ENCODE measurements around the gene PRTN3.

Gene PRTN3

GRCh38 chr19:840519-841206 lies at the start of gene PRTN3:
PRTN3 (plus strand) TSS chr19:840999; CDS start chr19:841009, 10 bp downstream.
- DNase-seq = no peak

GRCh38 chr19:791007-791566 lies 49.7 kb upstream of the PRTN3 start:
- no peak for DNase-seq

DNA sequence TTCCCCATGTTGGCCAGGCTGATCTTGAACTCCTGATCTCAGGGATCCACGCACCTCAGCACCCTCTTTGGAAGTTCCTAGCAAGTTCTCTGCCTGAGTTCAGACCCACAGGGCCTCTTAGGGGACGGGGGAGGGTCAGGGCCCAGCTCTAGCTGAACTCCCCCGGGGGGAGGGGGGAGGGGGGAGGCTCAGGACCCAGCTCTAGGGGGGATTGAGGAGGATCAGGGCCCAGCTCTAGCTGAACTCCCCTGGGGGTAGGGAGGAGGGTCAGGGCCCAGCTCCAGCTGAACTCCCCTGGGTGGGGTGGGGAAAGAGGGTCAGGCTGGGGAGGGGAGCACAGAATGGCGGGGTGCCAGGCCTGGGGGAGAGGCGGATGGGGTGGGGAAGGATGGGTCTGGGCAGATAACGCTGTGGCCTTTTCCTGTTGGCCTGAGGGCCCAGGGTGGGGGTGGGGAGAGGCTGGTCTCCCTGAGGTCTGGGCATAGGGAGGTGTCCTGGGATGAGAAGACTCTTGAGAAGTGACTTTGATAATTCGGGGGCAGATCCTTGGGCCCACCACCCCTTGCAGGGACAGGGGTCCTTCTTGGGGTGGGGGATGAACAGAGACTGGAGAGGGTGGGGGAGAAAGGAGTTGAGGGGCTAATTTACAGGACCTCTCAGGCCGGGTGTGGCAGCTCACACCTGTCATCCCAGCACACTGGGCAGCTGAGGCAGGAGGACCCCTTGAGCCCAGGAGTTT lies 49.1 kb upstream of the PRTN3 start:
- DNase-seq = no peak

DNA sequence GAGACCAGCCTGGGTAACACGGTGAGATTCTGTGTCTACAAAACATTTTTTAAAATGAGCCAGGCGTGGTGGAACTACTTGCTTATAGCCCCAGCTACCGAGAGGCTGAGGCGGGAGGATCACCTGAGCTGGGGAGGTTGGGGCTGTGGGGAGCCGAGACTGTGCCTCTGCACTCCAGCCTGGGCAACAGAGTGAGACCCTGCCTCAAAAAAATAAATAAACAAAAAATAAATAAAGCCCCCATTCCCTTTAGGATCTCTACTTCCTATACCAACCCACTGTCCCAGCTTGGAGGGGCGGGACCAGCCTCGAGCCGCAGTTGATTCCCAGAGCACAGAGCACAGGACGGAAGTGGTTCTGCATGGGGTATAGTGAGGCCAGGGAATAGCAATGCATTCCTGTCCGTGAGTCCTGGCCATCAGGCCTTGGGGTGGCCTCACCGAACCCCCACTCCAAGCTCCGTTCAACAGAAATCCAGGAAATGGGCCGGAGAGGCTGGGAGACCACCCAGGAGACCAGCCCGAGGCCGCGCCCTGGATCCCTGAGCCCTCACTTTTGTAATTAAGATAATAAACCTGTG lies 48.4 kb upstream of the PRTN3 start:
- no peak for DNase-seq

DNA sequence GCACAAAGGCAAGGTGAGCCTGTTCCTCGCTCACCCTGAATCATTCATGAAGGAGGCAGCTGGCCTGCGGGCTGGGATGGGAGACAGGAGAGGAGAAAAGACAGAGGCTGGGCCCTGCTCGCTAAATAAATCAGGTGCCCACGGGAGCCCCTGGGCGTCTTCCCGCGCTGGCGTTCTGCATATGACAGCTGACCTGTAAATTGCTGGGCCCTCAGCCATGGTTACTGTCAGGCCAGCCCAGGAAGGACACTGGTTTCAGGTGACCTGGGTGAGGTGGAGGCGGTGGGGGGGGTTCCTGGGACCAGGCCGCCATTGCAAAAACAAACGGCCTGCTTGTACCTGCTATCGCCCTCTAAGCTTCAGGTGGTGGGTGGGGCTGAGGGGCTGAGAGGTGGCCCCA lies 47.0 kb upstream of the PRTN3 start:
- no peak for DNase-seq

- no peak for DNase-seq
Measured at GRCh38 chr19:795073-795611, 45.7 kb upstream of the PRTN3 start.

- DNase-seq = no peak
Measured at GRCh38 chr19:795691-796581, 44.9 kb upstream of the PRTN3 start.

DNA sequence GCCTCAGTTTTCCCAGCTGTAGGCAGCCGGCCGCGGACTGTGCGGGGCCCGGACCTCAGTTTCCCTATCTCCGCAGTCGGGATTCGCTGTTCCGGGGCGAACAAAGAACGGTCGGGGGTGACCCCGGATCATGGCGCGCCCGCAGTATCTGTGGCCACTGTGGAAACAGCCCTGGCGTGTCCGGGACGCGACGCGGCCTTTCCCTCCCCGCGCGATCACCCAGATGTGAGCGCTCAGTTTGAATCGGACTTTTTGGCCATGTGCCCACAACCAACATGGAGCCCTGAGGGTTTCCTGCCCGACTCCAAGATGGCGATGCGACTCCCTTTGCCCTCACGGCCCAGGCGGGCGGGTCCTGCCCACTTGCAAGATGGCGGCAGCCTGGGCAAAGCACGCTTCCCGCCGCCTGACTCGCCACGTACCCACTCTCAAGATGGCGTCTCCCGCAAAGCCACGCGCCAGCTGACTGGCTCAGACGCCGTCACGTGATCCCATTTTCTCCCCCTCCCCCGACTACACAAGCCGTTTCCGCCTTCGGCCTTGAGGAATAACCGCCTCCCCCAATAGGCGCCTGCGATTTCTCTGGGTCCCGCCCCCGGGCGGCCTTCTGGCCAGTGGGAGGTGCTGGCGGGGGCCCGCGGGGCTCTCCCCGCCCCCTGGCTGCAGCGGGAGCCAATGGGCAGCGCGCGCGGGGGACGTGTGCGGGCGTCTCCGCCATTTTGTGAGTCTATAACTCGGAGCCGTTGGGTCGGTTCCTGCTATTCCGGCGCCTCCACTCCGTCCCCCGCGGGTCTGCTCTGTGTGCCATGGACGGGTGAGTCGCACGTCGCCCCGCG lies 43.9 kb upstream of the PRTN3 start, which contains the start of gene PTBP1:
TSS of gene PTBP1 (plus strand) at position 761 of the 836 bp plus-strand sequence. CDS start at position 807, 46 bp downstream.
- DNase-seq = peak; percentile 98

GRCh38 chr19:797528-798414 lies 43.0 kb upstream of the PRTN3 start:
- peak; percentile 85 for DNase-seq

DNA sequence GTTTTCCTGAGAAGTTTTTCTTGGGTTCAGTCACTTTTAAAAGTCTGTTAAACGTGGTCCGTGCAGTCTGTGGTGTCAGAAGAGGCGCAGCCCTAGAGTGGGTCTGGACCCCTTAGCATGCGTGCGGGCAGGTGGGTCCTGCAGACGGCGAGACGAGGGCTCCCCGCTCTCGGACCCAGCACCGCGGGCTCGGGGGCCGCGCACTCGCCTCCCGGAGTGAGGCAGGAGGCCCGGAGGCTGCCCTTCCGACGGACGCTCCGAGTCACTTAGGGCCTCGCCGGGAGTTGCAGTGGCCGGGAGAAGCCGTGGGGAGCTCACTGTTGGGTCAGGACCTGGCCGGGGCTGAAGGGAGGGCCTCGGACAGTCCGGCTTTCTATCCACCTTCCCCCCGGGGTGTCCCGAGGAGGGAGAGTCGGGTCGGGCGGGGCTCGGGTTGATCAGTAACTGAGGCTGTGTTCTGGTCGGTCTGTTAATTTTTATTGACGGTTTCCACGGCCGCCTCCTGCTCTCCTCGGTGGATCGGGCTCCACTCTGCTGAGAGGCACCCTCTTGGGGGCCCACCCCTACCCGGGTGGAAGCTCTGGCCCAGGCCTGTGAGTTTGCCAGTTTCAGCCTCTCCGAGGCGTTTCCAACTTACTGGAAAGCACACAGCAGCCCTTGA lies 42.3 kb upstream of the PRTN3 start:
- DNase-seq = peak; percentile 48

- peak; percentile 51 for DNase-seq
Measured at GRCh38 chr19:799076-799881, 41.5 kb upstream of the PRTN3 start.

DNA sequence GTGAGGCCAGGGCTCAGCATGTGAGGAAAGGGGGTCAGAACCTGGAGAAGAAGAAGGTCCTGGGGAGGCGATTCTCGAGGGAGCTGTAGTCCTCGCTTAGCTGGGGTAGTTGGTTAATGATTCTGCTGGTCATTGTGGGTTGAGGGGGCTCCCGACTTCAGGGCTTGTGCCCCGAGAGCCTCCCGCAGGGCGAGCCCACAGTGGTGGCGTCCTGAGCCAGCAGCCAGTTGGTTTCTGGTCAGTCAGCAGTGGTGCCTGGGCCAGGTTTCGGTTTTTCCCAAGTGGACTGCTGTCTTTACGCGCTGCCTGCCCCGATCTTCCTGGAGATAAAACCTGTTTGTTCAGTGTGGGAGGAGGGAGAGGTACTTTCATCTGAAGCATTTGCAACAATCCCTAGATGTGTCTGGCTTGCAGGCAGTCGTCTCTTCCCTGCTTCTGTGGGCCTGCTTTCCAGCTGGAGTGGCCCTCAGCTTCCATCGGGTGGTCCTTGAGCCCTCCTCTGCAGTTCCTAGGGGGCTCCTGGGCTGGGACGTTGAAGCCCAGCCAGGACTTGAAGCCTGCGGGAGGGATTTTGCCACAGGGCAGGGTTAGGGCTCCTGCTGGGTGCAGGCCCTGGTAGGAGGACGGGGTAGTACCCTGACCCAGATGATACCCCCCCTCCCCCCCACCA lies 40.3 kb upstream of the PRTN3 start:
- DNase-seq = no peak

DNA sequence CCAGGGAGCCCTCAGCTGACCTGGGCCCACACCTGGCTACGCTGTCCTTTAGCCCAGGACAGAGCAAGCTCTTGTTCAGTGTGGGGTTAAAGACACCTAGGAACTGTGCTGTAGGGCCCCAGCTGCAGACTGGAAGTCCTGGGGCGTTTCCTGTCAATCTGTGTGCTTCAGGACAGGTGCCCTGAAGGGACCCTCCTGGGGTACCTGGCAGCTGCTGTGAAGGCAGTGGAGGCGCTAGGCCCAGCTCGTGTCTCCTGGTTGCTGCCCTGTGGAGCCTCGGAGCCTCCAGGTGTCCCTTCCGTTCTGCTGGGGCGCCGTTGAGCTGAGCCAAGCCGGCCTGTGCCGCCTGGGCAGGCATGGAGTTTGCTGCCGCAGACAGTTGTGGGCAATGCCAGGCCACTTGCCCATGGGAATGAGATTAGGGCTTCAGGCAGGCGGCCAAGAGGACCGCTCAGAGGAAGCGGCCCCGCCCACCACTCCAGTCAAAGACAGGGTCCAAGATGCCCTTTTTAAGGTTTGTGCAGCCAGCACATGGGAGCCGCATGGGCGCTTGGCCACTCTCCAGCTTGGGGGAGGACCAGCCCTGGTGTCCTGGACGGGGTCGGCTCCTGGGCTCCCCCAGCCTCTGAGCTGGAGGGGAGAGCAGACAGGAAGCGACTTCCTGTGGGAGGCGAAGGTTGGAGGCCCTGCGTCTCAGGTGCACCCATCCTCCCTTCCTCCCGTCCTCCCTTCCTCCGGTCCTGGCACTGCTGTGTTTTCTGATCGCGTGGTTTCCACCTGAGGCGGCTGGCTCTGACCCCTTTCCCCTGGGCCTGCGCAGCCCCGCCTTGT lies 39.6 kb upstream of the PRTN3 start:
- no peak for DNase-seq

DNA sequence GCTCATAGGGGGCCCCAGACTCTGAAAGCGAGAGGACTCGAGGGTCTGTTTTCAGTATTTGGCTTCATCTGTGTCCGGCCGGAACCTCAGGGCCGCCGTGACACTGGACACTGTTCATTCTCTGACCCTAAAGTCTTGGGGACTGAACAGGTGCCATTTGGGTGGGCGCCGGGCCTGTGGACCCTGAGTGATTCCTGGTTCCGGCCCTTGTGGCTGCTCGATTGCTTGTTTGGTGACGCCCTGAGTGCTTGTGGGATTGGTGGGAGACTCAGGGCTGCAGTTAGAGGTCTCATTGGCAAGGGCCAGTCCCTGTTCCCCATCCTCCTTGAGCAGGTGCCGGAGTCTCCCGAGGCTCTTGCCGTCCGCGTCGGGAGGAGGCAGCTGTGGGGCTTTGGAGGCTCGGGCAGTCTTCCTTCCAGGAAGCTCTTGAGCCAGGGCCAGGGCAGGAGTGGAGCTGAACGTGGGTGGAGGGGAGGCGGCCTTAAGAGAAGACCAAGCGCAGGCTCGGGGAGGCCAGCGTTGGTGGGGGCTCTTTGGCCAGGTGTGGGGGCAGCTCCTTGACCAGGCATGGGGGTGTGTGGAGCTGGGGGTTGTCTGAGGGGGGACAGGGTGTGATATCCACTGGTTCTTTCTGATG lies 38.8 kb upstream of the PRTN3 start:
- no peak for DNase-seq

GRCh38 chr19:802498-803098 lies 38.2 kb upstream of the PRTN3 start:
- no peak for DNase-seq

DNA sequence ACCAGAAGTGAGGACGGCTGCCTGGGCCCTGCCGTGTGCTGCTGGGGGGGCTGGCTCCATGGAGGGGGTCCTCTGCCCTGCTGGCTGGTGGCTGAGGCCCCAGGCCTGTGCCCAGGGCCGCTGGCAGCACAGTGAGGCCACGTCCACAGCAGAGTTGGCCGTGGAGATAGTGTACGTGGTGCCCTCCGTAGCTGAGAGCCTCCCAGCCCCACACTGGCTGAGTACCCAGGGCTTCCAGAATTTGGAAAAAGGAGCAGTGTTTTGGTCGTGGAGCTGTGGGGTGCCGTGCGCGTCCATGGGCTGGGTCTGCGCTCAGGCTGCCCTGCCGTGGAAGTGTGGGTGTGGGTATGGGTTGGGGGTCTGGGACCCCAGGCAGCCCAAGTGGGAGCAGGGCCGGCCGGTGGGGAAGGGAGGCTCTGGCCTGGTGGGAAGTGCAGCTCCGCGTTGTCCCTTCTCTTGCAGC lies 37.7 kb upstream of the PRTN3 start:
- DNase-seq = no peak
